HG03108 (cell line): ENCODE results near the gene PSENEN.

Experiments
- ATAC-seq: cut with Tn5 transposase; IDR thresholded peaks from one replicate; pipeline ENCODE4 v1.9.1; 2021; ENCODE audit warnings: moderate library complexity; ENCODE audit not compliant: unreplicated experiment

PSENEN gene, protein sequence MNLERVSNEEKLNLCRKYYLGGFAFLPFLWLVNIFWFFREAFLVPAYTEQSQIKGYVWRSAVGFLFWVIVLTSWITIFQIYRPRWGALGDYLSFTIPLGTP

DNA sequence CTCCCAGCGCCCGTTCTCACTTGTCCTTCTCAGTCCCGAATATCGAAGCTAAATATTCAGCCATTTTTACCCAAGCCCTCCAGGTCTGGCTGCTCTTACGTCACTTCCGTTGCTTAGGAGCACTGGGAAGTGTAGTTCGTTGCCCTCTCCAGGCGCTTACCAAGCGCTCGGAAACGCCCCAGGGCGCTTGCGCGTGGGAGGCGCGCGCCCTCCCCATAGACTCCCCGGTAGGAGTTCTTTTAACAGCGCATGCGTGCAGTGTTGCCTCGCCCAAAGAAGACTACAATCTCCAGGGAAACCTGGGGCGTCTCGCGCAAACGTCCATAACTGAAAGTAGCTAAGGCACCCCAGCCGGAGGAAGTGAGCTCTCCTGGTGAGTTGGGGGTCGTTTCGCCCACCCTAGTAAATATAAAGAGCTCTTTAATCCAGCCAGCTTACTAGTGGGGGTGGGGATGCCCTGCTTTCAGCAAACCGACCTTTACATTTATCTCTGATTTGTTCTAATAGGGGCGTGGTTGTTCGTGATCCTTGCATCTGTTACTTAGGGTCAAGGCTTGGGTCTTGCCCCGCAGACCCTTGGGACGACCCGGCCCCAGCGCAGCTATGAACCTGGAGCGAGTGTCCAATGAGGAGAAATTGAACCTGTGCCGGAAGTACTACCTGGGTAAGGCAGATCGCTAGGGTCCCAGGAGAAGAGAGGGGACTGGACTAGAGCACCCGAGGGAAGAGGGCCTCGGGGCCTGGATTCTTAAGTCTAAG, at the start of gene PSENEN, which contains the start of gene U2AF1L4:
TSS of gene PSENEN (plus strand) at position 324 of the 759 bp plus-strand sequence. CDS start at position 604, 280 bp downstream.
TSS of gene U2AF1L4 (minus strand) at position 91 of the 759 bp plus-strand sequence. CDS start at position 64, 27 bp downstream.
- peak; percentile 41 for ATAC-seq

DNA sequence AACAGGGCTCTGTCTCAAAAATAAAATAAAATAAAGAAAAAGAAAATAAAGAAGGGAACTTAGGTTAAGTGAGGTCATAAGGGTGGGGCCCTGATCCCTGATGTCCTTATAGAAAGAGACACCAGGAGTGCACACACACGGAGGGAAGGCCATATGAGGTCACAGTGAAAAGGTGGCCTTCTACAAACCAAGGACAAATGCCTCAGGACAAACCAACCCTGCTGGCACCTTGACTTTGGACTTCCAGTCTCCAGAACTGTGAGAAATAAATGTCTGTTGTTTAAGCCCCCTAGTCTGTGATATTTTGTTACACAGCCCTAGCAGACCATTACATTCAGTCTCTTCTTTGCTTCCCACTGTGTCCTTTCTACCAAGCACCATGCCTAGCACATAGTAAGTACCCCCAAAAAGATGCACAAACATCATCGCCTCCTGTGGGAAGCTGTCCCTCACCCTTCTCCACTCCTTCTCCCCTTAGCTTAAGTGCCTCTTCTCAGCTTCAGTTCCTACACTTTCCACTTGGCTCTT, 49.5 kb upstream of the PSENEN start:
- no peak for ATAC-seq

DNA sequence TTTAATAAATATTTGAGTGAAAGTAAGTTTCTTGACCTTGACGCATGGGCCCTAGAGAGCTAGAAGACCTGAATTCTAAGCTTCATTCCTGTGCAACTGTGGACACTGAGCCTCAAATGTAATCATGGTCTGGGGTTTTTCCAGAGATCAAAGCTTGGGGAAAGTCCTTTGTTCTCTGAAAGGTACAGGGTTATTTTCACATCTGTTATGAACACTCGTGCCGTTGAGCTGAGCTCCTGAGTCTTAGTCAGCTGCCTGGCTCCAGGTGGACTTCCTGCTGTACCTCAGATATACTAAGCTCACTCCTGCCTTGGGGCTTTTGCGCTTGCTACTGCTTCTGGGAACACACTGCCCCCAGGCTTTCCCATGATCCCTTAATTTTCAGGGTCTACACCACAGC, 48.6 kb upstream of the PSENEN start:
- ATAC-seq, result peak; percentile 30

DNA sequence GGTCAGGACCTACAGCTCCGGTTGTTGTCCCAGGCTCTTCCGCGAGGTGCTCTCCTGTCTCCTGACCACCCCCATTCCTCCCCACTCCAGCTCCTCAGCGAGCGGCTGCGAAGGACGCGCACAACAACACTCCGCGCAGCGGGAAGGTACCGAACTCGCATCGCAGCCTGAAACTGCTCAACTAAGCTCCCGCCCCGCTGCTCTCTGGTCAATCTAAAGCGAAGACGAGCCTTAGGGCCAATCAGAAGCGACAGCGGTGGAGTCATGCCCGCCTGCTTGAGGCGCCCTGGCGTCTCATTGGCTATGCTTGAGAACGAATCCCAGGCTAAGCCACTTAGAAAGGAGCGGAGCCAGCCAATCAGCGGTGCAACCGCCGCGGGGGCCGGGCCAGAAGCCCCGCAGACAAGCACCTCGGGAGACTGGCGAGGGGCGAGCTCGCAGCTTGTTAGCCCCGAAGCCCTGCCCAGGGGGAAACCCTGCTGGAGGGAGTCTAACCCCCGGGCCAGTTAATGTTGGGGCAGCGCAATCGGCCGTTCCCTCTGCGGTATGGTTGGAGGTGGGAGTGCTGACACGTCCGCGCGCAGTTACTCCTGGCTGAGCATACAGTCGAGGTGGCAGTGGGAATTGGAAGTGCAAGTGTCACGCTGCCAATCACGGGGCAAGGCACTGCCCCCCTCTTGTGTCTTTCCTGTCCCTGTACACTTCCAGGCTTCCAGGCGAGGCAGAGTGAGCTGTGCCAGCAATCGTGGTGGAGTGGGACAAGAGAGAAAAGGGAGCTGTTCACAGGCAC, 43.0 kb upstream of the PSENEN start:
- ATAC-seq, result peak; percentile 96

DNA sequence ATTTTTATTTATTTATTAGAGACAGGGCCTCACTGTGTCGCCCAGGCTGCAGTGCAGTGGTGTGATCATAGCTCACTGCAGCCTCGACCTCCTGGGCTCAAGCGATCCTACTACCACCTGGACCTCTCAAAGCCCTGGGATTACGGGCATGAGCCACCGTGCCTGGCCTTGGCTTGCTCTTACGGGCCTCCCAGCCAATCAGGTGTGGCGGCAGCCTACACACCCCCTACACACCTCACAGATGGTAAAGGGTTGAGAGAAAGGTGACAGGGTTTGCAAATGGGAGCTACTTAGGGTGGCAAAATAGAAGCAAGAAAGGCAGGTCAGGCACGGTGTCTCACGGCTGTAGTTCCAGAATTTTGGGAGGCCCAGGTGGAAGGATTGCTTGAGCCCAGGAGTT, 42.1 kb upstream of the PSENEN start:
- ATAC-seq, result no peak

DNA sequence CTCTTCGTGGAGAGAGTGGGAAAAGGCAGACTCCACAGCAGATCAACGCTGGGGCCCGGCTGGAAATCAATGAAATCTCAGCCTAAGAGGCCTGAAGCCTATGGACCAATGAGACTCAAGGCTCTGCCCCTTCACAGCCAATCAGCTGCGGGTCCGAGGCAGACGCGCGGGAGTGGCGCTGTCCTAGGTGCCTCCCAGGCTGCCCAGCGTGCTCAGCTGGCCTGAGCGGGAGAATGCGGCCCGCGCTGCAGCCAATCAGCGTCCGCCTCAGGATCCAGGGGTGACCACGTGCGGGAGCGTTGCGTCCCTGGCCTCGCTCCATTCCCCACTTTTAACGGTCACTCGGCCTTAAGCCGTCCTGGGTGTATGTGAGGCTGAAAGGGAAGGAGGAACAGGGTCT, 41.2 kb upstream of the PSENEN start, which contains the start of gene ZBTB32:
TSS of gene ZBTB32 (plus strand) at position 341 of the 400 bp plus-strand sequence. CDS start 10,069 bp downstream, outside the sequence.
- no peak for ATAC-seq

DNA sequence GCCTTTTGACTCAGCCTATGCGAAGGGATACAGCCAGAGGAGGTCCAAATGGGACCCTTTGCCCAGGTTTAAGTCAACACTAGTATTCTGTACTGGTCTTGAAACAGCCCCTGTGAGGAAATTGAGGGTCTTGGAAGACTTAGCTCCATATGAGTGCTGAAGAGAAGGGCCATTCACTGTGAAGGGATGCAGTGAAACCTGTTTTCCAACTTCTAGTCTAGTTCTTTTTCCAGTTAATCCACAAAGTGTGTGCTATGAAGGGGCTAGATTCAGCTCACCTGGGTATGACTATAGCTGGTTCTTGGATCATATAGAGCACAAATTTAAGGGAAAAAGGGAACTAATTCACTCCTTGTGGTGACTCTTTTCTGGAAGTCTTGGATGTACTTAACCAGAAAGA, 37.1 kb upstream of the PSENEN start:
- ATAC-seq, result no peak

DNA sequence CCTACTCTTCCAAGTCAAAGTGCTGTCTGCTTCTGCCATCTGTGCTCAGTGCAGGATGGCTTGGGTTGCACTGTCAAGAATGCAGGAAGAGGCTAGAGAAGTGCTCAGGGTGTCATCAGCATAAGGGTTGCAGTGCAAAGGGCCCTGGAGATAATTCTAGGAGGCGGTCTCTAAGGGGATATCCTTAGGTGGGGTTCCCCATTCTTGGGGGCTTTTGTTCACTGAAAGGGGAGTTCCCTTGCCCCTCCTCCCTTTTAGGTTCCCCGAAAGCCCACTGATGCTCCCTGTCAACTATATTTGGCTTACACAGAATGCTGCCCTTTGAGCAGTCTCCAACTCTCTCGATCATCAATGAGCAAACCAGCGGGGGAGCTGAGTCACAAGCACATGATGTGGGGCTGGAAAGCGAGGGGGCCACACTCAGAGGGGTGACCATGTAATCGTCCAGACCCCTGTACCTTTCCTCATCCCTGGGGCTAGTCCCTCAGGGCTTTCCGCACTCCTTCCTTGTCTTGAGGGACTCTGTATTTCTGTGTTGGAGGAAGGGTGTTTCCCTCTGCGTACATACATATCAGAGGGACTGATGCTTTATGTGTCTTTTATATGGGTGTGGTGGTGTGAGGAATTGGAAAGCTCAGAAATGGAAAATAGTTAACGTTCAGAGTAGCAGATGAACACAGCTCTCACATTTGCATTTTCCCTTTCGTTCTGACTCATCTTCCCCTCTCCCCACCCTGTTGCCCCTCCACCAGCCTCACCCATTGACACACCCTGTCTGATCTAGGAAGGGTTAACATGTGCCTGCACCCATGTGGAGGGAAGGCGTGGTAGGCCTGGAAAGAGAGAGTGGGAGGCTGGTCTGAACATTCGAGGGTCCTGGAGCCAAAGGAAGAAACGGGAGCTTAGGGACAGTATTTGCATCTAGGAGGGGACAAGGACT, 34.4 kb upstream of the PSENEN start:
- ATAC-seq, result no peak

DNA sequence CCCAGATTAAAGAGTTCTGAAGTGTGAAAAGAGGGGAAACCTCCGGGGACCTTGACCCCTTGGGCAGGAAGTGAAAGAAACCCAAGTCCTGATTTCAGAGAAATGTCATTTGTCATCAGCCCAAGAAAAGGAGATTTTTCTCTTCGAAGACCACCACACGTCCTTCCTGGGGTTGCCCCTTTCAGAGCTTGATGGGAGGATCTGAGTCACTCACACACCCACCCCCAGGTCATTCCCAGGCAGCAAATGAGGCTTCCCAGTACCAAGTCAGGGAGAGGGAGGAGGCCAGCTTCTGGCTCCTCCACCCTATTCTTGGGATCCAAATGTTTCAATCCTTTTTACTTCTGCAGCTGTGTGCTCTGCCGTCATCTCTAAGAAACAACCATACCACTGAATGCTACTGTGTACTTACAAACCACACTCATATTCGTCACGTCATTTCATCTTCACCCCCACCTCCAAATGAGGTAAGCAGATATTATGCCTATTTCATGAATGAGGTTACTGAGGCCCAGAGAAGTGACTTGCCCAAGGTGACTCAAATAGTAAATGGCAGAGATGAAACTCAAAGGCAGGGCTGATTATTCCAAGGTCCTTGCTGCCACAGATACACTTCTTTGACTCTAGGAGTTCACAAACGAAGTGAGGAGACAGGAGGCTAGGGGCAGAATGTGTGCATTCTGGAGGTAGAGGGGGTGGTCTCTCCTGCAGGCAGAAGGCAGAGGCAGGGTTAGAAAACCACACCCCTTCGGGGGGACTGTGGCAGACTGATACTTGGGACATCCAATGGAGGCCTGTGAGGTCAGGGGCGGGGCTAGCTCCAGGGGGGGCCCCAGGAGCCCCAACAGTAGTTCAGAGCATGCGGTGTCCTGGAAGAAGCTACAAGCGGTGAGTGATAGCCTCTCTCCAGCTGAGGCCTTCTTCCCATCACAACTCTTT, 32.6 kb upstream of the PSENEN start:
- ATAC-seq, result peak; percentile 20

DNA sequence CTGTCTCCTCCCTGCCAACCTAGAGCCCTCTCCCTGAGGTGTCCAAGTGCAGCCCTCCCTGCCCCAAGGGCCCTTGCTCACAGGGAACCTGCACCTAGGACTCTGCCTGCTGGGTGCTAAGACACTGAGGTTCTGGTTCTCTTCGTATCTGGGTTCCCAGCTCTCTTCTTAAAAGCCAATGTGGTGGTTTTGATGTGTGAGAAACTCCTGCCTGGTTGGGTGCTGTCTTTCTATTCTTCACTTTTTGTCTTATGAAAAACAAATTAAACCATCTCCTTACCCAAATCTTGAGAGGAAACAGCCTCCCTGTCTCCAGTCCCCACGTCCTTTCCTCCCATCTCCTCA, 32.0 kb upstream of the PSENEN start:
- ATAC-seq, result no peak

DNA sequence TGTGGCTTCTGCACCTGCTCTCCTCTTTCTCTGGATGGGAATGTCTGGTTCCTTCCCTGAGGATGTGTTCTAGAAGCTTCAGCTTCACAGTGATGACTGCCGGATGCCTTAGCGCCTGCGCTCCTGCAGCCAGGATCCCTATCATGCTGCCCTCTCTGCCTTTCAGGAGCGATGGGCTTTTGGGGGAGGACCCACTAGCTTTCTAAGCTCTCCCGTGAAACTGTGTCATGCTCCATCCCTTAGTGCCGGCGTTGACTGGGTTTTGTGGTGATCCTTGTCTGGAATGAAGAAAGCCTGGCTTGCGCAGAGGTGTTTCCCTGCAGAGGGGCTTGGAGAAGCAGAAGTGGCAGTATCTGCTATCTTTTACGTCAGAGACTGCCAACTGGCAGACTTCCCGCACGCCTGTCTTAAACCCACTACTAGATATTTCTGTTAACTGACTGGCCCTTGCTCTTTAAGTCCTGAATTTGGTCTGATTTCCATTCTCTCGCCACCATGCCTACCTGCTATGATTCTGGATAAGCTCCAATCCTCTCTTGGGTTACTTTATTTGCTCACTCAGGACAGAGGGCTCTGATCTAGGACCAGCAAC, 31.5 kb upstream of the PSENEN start:
- no peak for ATAC-seq

DNA sequence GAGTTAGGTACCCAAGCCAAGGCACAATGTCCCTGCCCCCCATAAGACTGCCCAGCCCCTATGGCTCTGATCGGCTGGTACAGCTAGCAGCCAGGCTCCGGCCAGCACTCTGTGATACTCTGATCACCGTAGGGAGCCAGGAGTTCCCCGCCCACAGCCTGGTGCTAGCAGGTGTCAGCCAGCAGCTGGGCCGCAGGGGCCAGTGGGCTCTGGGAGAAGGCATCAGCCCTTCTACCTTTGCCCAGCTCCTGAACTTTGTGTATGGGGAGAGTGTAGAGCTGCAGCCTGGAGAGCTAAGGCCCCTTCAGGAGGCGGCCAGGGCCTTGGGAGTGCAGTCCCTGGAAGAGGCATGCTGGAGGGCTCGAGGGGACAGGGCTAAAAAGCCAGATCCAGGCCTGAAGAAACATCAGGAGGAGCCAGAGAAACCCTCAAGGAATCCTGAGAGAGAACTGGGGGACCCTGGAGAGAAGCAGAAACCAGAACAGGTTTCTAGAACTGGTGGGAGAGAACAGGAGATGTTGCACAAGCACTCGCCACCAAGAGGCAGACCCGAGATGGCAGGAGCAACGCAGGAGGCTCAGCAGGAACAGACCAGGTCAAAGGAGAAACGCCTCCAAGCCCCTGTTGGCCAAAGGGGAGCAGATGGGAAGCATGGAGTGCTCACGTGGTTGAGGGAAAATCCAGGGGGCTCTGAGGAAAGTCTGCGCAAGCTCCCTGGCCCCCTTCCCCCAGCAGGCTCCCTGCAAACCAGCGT, 30.7 kb upstream of the PSENEN start:
- no peak for ATAC-seq

DNA sequence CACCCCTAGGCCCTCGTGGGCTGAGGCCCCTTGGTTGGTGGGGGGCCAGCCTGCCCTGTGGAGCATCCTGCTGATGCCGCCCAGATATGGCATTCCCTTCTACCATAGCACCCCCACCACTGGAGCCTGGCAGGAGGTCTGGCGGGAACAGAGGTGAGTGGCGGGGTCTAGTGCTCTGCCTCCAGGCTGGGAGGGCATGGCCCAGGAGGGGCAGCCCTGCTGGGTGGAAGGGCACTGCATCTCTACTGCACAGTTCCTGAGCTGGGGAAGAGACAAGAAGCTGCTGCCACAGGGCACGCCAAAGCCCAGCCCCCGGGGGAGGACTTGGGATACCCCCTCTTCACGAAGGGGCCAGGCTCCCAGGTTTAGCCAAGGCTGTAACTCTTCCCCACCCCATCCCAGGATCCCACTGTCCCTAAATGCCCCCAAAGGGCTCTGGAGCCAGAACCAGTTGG, 30.1 kb upstream of the PSENEN start:
- ATAC-seq, result no peak

DNA sequence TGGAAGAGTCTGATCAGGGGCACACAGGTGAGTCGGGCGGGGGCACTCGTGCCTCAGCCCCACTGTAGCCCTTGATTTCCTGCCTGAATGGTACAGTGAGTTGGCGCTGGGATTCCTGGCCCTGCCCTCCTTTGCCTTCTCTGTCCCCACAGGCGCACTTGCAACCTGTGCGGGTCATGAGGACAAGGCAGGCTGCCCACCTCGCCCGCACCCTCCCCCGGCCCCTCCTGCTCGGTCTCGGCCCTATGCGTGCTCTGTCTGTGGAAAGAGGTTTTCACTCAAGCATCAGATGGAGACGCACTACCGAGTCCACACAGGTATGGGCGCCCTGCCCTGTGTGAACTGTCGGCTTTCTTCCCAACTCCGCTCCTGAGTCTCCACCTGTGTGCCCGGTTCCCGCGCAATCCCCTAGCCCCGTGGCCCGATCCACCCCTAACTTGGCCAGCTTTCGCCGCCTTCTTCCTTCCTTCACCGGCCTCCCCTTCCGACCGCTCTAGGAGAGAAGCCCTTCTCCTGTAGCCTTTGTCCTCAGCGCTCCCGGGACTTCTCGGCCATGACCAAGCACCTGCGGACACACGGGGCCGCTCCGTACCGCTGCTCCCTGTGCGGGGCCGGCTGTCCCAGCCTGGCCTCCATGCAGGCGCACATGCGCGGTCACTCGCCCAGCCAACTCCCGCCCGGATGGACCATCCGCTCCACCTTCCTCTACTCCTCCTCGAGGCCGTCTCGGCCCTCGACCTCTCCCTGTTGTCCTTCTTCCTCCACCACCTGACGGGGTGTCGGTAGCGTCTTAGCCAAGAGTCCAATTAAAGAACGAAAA, 29.3 kb upstream of the PSENEN start:
- no peak for ATAC-seq

DNA sequence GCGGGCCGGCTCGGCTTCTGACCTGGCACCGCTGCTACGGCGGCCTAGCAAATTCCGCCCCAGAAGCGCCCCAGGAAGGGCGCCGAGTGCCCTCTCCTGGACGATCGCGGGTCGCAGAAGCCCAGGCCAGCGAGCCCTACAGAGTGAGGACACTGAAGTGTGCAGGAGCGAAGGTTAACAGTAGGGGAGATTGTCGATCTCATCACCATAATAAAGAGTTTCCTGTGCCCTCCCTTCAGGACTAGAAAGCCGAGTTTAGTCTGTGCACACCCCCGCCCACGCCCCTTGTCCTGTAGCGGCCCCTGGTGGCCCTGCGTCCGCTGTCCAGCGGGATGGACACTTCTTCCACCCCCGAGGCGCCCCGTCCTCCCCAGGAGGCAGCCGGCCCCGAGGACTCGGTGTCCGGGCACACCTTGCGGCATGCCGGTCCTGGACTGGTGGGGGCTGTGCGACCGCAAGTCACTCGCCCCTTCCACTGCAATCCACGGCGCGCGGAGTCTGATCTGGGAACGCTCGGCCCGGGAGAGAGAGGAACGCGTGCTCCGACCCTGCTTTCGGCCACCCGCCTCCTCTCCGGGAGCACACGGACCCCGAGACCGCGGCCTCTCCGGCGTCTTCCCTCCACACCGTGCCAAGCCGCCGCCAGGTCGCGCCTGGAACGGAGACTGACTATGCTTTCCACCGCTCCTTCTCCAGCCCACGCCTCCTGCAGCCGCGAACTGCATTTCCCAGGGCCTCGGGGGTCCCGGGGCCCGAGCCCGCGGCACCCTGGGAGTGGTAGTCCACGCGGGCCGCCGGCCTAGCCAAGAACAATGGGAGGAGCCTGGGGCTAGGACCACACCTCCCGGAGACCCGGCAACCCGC, 28.4 kb upstream of the PSENEN start:
- peak; percentile 48 for ATAC-seq

DNA sequence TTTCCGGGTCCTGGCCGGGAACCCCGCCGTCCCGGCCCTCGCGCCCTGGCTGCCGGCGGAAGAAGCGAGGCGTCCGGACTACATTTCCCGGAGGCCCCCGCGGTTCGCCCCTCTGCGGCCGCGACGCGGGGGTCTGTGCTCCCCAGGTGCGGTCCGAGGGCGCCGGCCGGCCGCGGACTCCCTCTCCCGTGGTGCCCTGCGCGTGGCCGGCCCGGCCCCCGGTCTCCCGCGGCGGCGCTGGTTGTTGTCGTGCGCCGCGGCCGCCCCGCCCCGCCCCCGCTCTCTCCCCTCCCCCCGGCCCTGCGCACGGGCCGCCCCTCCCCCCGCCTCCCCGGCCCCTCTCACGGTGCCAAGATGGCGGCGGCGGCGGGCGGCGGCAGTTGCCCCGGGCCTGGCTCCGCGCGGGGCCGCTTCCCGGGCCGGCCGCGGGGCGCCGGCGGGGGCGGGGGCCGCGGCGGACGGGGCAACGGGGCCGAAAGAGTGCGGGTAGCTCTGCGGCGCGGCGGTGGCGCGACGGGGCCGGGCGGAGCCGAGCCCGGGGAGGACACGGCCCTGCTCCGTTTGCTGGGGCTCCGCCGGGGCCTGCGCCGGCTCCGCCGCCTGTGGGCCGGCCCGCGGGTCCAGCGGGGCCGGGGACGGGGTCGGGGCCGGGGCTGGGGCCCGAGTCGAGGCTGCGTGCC, 27.6 kb upstream of the PSENEN start, which contains the start of gene KMT2B:
TSS of gene KMT2B (plus strand) at position 339 of the 680 bp plus-strand sequence. CDS start at position 355, 16 bp downstream.
- ATAC-seq, result peak; percentile 37
